GM18951 (cell line): ENCODE data around the gene NXPH3.

Experiments
- POLR2A ChIP-seq: IDR thresholded peaks from 4 replicates; pipeline ENCODE4 v1.6.1; 2011; ENCODE audit warnings: mild to moderate bottlenecking; ENCODE audit not compliant: insufficient read length, insufficient read depth; ENCODE audit errors: extremely low read depth
- in situ Hi-C: fragments of 300-500 bp; cut with MboI; formaldehyde crosslinking; loops from one replicate; pipeline ENCODE4 v1.12.0; 2022; ENCODE audit warnings: low sequenced_read_pairs, mixed read lengths, inconsistent platforms; ENCODE audit not compliant: unreplicated experiment

NXPH3 gene

DNA sequence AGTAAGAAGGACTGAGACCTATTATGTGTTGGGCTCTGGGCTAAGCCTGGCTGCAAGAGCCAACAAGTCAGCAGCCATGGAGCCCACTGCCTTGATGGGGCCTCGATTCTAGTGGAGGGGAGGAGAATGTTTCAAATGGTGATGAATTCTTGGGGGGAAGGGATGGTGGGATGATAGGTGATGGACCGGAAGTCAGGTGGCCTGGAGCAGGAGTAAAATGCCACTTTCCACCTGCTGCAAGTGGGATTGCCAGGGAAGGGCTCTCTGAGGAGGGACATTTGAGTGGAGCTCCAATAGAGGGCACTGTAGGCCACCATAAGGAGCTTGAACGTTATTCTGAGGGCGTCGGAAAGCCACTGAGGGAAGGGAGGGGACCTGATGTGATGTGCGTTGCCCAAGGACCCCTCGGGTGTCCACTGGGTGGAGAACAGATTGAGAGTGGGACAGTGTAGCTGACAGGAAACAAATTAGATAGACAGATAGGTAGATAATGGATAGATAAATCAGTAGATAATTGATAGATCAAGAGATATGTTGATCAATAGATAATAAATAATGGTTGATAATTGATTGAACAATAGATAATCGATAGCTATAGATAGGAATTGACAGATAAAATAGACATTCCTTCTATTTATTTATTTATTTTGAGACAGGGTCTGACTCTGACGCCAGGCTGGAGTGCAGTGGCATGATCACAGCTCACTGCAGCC, 18.2 kb upstream of the NXPH3 start:
- TF ChIP-seq POLR2A = no peak
- in situ Hi-C loops = loop anchor here (25.0 kb wide), 1 partner anchor 280 kb away; the partner anchor contains the start of gene TAC4

GRCh38 chr17:49564638-49565037, 11.0 kb upstream of the NXPH3 start:
- no peak for TF ChIP-seq POLR2A
- in situ Hi-C loops = loop anchor here (10.0 to 25.0 kb wide), 2 partner anchors 273 to 430 kb away; partner anchors contain the start of genes DLX3 and TAC4

DNA sequence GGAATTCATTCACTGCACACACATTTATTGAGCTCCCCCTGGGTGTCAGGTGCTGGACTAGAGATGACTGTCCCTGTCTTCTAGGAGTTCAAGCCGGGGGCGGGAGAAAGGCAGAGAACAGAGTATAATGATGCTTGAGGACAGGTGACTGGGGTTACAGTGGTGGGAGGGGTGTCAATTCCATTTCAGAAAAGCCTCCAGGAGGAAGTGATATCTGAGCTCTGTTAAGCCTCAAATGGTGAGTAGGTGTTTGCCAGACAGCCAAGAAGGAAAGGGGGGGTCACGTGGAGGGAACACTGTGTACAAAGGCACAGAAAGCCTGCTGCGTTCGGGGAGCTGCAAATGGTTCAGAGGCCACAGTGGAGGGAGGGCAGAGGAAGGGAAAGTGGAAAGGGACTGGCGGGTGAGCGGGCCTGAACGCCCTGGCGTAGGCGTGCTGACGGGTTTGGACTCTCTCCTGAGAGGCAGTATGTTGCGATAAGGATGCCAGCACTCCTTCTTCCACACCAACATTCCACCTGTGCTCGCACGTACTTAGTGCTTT, 9.7 kb upstream of the NXPH3 start:
- in situ Hi-C loops = loop anchor here (10.0 to 25.0 kb wide), 2 partner anchors 271 to 429 kb away; partner anchors contain the start of genes DLX3 and TAC4
- TF ChIP-seq POLR2A = no peak

DNA sequence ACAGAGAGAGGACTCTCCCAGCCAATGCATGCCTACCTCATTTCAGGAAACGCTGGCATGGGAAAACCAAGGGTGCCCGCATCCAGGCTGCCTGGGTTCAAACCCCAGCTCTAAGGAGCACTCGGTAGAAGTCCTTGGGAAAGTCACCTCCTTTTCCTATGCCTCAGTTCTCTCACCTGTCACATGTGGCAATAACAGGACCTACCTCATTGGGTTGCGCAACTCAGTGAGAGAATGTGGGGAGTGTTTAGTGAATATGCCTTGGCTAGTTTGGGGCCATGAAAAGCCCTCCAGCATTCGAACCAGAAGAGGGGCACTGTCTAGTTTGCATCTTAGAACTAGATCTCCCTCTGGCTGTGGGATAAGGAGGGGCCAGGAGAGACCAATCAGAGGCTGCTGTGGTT, 9.0 kb upstream of the NXPH3 start:
- in situ Hi-C loops = loop anchor here (10.0 to 25.0 kb wide), 2 partner anchors 271 to 428 kb away; partner anchors contain the start of genes DLX3 and TAC4
- TF ChIP-seq POLR2A = no peak

GRCh38 chr17:49567104-49567521, 8.6 kb upstream of the NXPH3 start:
- TF ChIP-seq POLR2A = no peak
- in situ Hi-C loops = loop anchor here (10.0 to 25.0 kb wide), 2 partner anchors 270 to 428 kb away; partner anchors contain the start of genes DLX3 and TAC4

- in situ Hi-C loops = loop anchor here (10.0 to 25.0 kb wide), 2 partner anchors 269 to 427 kb away; partner anchors contain the start of genes DLX3 and TAC4
- no peak for TF ChIP-seq POLR2A
Measured at GRCh38 chr17:49567871-49568694, 7.6 kb upstream of the NXPH3 start.

DNA sequence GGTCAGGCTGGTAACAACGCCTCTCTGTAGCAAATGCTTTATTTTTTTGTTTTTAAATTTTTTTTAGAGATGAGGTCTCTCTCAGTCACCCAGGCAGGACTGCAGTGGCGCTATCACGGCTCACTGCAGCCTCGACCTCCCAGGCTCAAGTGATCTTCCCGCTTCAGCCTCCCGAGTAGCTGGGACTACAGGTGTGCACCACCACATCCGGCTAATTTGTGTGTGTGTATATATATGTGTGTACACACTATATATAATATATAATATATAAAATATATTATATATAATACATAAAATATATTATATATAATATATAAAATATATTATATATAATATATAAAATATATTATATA, 7.0 kb upstream of the NXPH3 start:
- in situ Hi-C loops = loop anchor here (10.0 to 25.0 kb wide), 2 partner anchors 269 to 426 kb away; partner anchors contain the start of genes DLX3 and TAC4

DNA sequence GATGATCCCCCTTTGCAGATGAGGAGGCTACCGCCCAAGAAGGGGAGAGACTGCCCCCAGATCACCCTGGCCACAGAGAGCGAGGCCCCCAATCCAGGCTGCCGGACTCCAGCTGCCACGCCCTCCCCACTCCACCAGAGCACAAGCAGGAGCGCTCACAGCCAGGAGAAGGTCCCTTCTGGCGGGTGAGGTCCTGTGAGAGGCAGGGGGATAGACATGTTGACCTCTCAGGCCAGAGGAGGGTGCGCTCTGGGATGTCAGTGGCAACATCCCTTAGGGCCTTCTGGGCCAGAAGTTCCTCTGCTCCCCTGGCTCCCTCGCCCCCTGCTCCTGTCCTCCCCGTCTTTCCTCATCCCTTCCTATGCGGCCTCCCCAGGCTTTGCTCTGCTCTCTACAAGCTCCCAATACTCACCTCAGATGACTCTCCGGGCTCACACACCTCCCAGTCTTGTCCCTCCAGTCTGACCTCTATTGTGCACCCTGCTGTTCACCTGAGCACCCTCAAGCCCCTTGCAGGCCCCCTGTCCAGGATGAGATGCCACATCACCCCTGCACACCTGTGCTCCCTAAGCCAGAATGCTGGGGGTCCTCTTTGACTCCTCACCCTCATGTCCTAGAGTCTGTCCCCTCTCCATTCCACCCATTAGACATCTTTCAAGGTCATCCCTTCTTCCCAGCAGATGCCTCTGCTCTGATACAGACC, 5.0 kb upstream of the NXPH3 start:
- in situ Hi-C loops = loop anchor here (5.0 to 25.0 kb wide), 2 partner anchors 122 to 267 kb away; partner anchors contain the start of gene TAC4

DNA sequence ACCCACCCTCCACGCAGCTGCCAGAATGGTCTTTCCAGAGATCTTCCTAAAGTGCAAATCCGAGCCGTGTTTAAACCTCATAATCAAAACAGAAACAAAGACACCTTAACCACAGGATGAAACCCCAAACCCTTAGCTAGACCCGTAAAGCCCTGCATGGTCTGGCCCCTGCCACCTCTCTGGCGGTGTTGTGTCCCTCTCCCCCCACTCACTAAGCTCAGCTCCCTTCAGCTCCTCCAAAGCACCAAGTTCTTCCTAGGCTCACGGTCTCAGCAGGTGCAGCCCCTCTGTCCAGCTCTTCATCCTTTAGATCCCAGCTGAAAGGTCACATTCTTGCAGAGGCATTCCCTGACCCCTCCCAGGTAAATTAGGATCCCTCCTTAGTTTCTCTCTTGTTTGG, 4.4 kb upstream of the NXPH3 start:
- TF ChIP-seq POLR2A = no peak
- in situ Hi-C loops = loop anchor here (5.0 to 25.0 kb wide), 2 partner anchors 121 to 266 kb away; partner anchors contain the start of gene TAC4

More for the DNA sequence above, 5.0 kb upstream of the NXPH3 start:
- TF ChIP-seq POLR2A = no peak

- no peak for TF ChIP-seq POLR2A
- in situ Hi-C loops = loop anchor here (5.0 to 25.0 kb wide), 2 partner anchors 121 to 266 kb away; partner anchors contain the start of gene TAC4
Measured at GRCh38 chr17:49571764-49572163, 3.9 kb upstream of the NXPH3 start.

DNA sequence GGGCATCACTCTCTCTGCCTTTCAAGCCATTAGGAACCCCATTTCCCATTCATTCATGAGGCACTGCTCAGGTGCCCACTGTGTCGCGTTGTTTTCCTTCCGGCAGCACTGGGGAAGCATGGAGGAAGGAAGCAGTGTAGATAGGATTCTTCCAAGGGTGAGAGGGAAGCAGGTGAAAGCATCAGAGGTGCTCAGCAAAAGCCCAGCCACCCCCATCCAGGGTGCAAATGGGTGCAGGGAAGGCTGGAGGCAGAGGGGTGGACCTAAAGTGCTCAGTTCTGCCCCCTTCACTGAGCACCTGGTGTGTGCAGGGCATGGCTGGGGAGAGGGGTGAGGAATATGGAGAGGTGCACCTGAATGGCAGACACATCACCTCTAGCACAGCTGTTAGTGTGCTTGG, 3.4 kb upstream of the NXPH3 start:
- in situ Hi-C loops = loop anchor here (5.0 to 25.0 kb wide), 2 partner anchors 120 to 265 kb away; partner anchors contain the start of gene TAC4
- no peak for TF ChIP-seq POLR2A

DNA sequence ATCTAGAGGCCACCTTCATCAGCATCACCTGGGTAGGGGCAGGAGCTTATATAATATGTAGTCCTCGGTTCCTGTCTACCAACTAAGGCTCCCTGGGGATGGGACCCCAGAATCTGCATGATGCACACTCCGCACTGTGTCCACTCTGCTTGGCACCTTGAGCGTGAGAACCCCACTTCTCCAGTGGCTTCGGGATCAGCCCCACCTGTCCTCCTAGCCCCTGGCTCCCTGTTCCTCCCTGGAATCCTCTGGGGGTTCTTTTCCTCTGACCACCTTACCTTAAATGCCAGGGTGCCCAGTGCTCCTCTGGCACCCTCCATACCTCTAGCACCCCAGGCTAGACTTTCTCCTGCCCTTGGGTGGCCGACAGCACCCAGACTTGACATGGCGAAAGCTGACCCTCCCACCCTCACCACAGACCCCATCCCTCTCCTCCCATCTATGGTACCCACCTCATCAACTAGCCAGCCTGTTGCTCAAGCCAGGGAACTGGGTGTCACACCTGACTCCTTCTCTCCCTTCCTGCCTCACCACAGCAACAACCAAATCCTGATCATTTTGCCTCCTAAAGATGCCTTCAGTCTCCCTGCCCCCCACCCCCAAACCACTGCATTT, 2.8 kb upstream of the NXPH3 start:
- in situ Hi-C loops = loop anchor here (5.0 to 25.0 kb wide), 2 partner anchors 119 to 264 kb away; partner anchors contain the start of gene TAC4

More for the DNA sequence above, 2.8 kb upstream of the NXPH3 start:
- TF ChIP-seq POLR2A = no peak
